Endodermal cell (in vitro differentiated cells): ENCODE data around the gene CNIH4. TPM values are rescaled to one million over a fixed set of nuclear protein-coding genes. Genes with fewer than 3 reads are reported as not detected.
"Not testable (repeated sequence)": the region's sequence is repeated elsewhere in the genome, so short reads cannot be mapped to it uniquely, and the experiment has no call there.

ENCODE experiments used
- DNase-seq: peaks from one replicate; pipeline ENCODE4 v3.0.0-alpha.2; 2017
- H3K27ac ChIP-seq: 2 replicates; pipeline ENCODE4 v1.5.1; 2013; ENCODE audit warnings: mild to moderate bottlenecking, low read depth, low read length, moderate library complexity
- H3K27me3 ChIP-seq: 2 replicates; pipeline ENCODE4 v1.6.1; 2013; ENCODE audit warnings: mild to moderate bottlenecking, low read length, moderate library complexity; ENCODE audit not compliant: insufficient read depth, control insufficient read depth, poor library complexity, severe bottlenecking
- H3K36me3 ChIP-seq: 2 replicates; pipeline ENCODE4 v1.7.0; 2013; ENCODE audit warnings: mild to moderate bottlenecking, low read length, moderate library complexity; ENCODE audit not compliant: control insufficient read depth, insufficient read depth
- H3K4me1 ChIP-seq: one replicate; pipeline ENCODE4 v1.7.0; 2013; ENCODE audit warnings: low read length; ENCODE audit not compliant: control insufficient read depth, insufficient read depth
- H3K4me3 ChIP-seq: 2 replicates; pipeline ENCODE4 v1.5.1; 2013; ENCODE audit warnings: mild to moderate bottlenecking, low read length, moderate library complexity
- H3K9ac ChIP-seq: 2 replicates; pipeline ENCODE4 v1.6.1; 2013; ENCODE audit warnings: mild to moderate bottlenecking, low read length, moderate library complexity; ENCODE audit not compliant: poor library complexity, severe bottlenecking; ENCODE audit errors: extremely low read depth
- H3K9me3 ChIP-seq: 2 replicates; pipeline ENCODE4 v1.6.1; 2013; ENCODE audit warnings: mild to moderate bottlenecking, low read length, moderate library complexity; ENCODE audit not compliant: control insufficient read depth
- H3K27ac Mint-ChIP-seq: 2 replicates; pipeline ENCODE4 v1.8.0; 2020; ENCODE audit warnings: mixed read lengths
- H3K27me3 Mint-ChIP-seq: 2 replicates; pipeline ENCODE4 v1.8.0; 2021; ENCODE audit warnings: mild to moderate bottlenecking, mixed read lengths; ENCODE audit not compliant: insufficient read depth
- H3K36me3 Mint-ChIP-seq: 2 replicates; pipeline ENCODE4 v1.8.0; 2020; ENCODE audit warnings: low read depth, mixed read lengths
- H3K4me1 Mint-ChIP-seq: 2 replicates; pipeline ENCODE4 v1.8.0; 2020; ENCODE audit warnings: mixed read lengths
- H3K4me3 Mint-ChIP-seq: 2 replicates; pipeline ENCODE4 v1.8.0; 2020; ENCODE audit warnings: mild to moderate bottlenecking, moderate library complexity, mixed read lengths
- H3K9me3 Mint-ChIP-seq: 2 replicates; pipeline ENCODE4 v1.8.0; 2020; ENCODE audit warnings: mild to moderate bottlenecking, mixed read lengths
- CTCF ChIP-seq: fragments of 200-600 bp; sonication (generic); conservative IDR thresholded peaks from 2 replicates; pipeline ENCODE4 v1.5.0; 2021; ENCODE audit warnings: antibody characterized with exemption, mild to moderate bottlenecking
- WGBS, 2 experiments: methylation state at CpG; one replicate each; pipeline versions ENCODE4 v1.1.5 to v1.1.7; 2013; ENCODE audit warnings: missing lambda C conversion rate in 2 of 2, mixed read lengths in 1 of 2; ENCODE audit not compliant: insufficient coverage in 1 of 2, insufficient read length in 1 of 2; 5-methylcytosine and 5-hydroxymethylcytosine counted together
- long read RNA-seq, 4 experiments: library from polyadenylated mRNA in 2 of 4; library from RNA in 1 of 4; library from capped mRNA in 1 of 4; stranded (forward) in 3 of 4; unstranded in 1 of 4; transcript quantifications; one replicate each; pipeline ENCODE4 v2.0.0, GENCODE V29; 2020 to 2021; ENCODE audit warnings: inconsistent platforms in 1 of 4
- polyA plus RNA-seq, 2 experiments: library from polyadenylated mRNA; stranded (reverse); fragments of 50-300 nt; gene quantifications; one replicate each; pipeline ENCODE4 v1.2.3, GENCODE V29; 2013
- total RNA-seq, 2 donors: library from RNA; stranded (reverse); fragmentation: NEBNext Ultra II Directional in 1 of 2; extraction: Animal tissue kit (Norgen Biotek cat#: 25700) in 1 of 2; gene quantifications; 2 replicates in 1 of 2; 3 replicates in 1 of 2; pipeline ENCODE4 v1.2.1, GENCODE V29; 2021

The CNIH4 gene
- total RNA-seq, result 10 to 100 TPM; 63.7 to 67.8 TPM
- polyA plus RNA-seq (2013, experiment 1 of 2), result 98.9 TPM
- polyA plus RNA-seq (2013, experiment 2 of 2), result 92.8 TPM
- long read RNA-seq, experiment 1, full-length matches to known transcripts, result 36 of 40 reads
- long read RNA-seq, experiment 1, partial matches to known transcripts, result 1 of 40 reads
- long read RNA-seq, experiment 1, other reads (novel, unspliced or antisense), result 3 of 40 reads
- long read RNA-seq, experiment 2, full-length matches to known transcripts, result 118 of 150 reads
- long read RNA-seq, experiment 2, partial matches to known transcripts, result 6 of 150 reads
- long read RNA-seq, experiment 2, other reads (novel, unspliced or antisense), result 26 of 150 reads
- long read RNA-seq, experiment 3, full-length matches to known transcripts, result 49 of 56 reads
- long read RNA-seq, experiment 3, partial matches to known transcripts, result 4 of 56 reads
- long read RNA-seq, experiment 3, other reads (novel, unspliced or antisense), result 3 of 56 reads
- long read RNA-seq, experiment 4, full-length matches to known transcripts, result 44 of 48 reads
- long read RNA-seq, experiment 4, partial matches to known transcripts, result 0 of 48 reads
- long read RNA-seq, experiment 4, other reads (novel, unspliced or antisense), result 4 of 48 reads

GRCh38 chr1:224356685-224357625 is at the start of gene CNIH4:
CNIH4 (plus strand) TSS chr1:224356879; CDS start chr1:224356925, 46 bp downstream.
- peak within 1 kb of the TSS; percentile 79 for H3K4me3 Mint-ChIP-seq

DNA sequence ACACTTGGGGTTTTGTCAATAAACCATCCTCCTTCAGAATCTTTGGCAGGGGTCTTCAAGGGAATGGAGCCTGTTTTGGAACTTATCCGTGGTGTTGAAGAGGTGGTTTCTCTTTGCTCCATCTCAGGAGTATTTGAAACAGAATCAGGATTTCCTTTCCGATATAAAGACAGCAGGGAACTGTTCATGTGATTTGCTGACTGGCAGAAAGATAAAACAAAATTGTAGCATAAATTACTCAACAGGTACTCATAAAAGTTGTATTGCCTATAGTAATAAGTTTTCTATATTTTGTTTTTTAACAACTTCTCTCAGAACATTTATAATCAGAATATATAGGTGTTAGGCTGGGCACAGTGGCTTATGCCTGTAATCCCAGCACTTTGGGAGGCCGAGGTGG is 48.6 kb upstream of the CNIH4 start:
- H3K4me1 Mint-ChIP-seq, result no peaks in the 10 kb centered on the region
- no peaks in the 10 kb centered on the region for H3K9me3 Mint-ChIP-seq
- Histone ChIP-seq H3K36me3 (peaks cover 76% of the 10 kb centered on the region), H3K27ac (no peak overlapping the region), H3K9me3 (no peaks in the 10 kb centered on the region), H3K4me1 (no peaks in the 10 kb centered on the region), H3K4me3 (no peak overlapping the region), H3K27me3 (no peaks in the 10 kb centered on the region), H3K9ac (no peak overlapping the region)
- WGBS, 2 experiments, result 92 to 100% methylated on average over 3 of the region's 3 CpGs
- H3K4me3 Mint-ChIP-seq, result no peak overlapping the region
- H3K27me3 Mint-ChIP-seq, result no peaks in the 10 kb centered on the region
- TF ChIP-seq CTCF, result no peak
- no peak overlapping the region for H3K27ac Mint-ChIP-seq
- DNase-seq, result no peak
- peaks cover 59% of the 10 kb centered on the region for H3K36me3 Mint-ChIP-seq

More at GRCh38 chr1:224356685-224357625, at the start of gene CNIH4:
- Mint-ChIP-seq H3K27me3 (no peaks in the 10 kb centered on the region), H3K4me1 (peaks cover 18% of the 10 kb centered on the region), H3K36me3 (peaks cover 11% of the 10 kb centered on the region), H3K9me3 (peaks cover 5% of the 10 kb centered on the region), H3K27ac (peak within 1 kb of the TSS; percentile 59)
- no peak for TF ChIP-seq CTCF
- Histone ChIP-seq H3K4me1 (no peaks in the 10 kb centered on the region), H3K27me3 (no peaks in the 10 kb centered on the region), H3K4me3 (peak within 1 kb of the TSS; percentile 88), H3K9me3 (no peaks in the 10 kb centered on the region), H3K9ac (peak within 1 kb of the TSS; percentile 66), H3K27ac (no peak within 1 kb of the TSS), H3K36me3 (peaks cover 4% of the 10 kb centered on the region)
- WGBS, 2 experiments, result 0 to 2% methylated on average over 10 to 78 of the region's 78 CpGs
- peak; percentile 97 for DNase-seq

DNA sequence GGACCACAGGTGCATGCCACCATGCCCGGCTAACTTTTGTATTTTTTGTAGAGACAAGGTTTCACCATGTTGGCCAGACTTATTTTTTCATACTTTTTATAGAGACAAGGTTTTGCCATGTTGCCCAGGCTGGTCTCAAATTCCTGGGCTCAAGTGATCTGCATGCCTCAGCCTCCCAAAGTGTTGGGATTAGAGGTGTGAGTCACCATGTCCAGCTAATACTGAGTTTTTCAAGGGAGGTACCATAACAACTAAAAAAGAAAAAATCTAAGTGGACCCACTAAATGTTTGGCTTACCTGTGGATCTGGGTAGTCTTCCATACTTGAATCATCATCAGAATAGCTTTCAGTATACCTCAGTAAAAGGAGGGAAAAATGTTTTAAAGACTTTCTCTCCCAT is 45.2 kb upstream of the CNIH4 start:
- not testable (repeated sequence) for H3K4me3 ChIP-seq, H3K27me3 Mint-ChIP-seq, H3K27ac ChIP-seq, H3K9me3 ChIP-seq, H3K9me3 Mint-ChIP-seq, H3K4me1 ChIP-seq, H3K9ac ChIP-seq, H3K27me3 ChIP-seq, H3K4me3 Mint-ChIP-seq
- H3K36me3 ChIP-seq, result peaks cover 82% of the 10 kb centered on the region
- peaks cover 16% of the 10 kb centered on the region for H3K4me1 Mint-ChIP-seq
- peak; percentile 7 for DNase-seq
- peaks cover 46% of the 10 kb centered on the region for H3K36me3 Mint-ChIP-seq
- WGBS, 2 experiments, result 89 to 100% methylated on average over 1 of the region's 1 CpG
- H3K27ac Mint-ChIP-seq, result peak overlapping the region; percentile 33
